ENCODE measurements around the gene RNF166.

DNA sequence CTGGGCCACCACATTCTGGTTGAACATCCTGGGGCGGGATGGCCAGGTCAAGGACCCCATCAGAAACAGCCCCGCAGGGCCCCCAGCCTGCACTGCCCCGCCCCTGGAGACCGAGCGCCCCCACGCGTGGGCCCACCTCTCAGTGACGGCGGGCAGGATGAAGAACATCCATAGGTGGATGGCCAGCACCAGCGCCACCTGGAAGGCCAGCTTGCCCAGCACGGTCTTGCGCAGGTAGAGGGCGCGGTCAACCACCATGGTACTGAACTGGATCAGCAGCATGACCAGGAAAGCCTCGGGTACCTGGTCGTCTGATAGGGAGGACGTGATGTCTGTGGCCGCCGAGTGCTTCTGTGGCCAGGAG, 13.7 kb upstream of the RNF166 start:
- TF ChIP-seq, protein P1, sequence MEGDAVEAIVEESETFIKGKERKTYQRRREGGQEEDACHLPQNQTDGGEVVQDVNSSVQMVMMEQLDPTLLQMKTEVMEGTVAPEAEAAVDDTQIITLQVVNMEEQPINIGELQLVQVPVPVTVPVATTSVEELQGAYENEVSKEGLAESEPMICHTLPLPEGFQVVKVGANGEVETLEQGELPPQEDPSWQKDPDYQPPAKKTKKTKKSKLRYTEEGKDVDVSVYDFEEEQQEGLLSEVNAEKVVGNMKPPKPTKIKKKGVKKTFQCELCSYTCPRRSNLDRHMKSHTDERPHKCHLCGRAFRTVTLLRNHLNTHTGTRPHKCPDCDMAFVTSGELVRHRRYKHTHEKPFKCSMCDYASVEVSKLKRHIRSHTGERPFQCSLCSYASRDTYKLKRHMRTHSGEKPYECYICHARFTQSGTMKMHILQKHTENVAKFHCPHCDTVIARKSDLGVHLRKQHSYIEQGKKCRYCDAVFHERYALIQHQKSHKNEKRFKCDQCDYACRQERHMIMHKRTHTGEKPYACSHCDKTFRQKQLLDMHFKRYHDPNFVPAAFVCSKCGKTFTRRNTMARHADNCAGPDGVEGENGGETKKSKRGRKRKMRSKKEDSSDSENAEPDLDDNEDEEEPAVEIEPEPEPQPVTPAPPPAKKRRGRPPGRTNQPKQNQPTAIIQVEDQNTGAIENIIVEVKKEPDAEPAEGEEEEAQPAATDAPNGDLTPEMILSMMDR (IDR thresholded peaks at IDR 0.05) = no peak
- no peak for TF ChIP-seq POLR2A (IDR thresholded peaks at IDR 0.05)
